ENCODE results near the gene DDX25. TPM values are rescaled to one million over a fixed set of nuclear protein-coding genes. Genes with fewer than 3 reads are reported as not detected.

The DDX25 gene
- total and polyA plus RNA-seq, 2 of the 8 experiments (the other 6 are each of a cell fraction or from before 2014, with no cell fraction given): 17.6 to 17.9 TPM

DNA sequence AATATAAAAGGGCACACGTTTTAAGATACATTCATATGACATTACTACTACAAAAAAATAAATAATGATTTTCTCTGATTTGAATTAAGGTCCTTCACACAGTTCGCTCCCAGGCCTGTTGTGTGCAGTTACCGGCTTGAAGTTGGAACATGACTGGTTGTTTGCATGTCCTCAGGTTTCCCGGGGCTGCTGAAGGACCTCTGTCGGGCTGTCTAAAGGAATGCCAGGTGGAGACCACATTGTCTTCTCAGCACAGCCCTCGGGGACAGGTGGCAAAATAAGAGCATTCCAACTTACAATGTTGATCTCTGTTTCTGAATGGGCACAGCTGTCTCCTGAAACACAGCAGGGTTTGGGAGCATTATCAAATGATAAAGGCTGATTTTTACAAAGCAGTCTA, 56.5 kb downstream of the DDX25 start (continued):
- no peak for TF ChIP-seq ATF2 (IDR thresholded peaks at IDR 0.05; ENCODE audit: low read length)
- TF ChIP-seq RNF2 (IDR thresholded peaks at IDR 0.05; ENCODE audit: borderline replicate concordance, low read depth, low read length, missing control alignments, poor library complexity, severe bottlenecking): no peak
- TF ChIP-seq, protein P1, sequence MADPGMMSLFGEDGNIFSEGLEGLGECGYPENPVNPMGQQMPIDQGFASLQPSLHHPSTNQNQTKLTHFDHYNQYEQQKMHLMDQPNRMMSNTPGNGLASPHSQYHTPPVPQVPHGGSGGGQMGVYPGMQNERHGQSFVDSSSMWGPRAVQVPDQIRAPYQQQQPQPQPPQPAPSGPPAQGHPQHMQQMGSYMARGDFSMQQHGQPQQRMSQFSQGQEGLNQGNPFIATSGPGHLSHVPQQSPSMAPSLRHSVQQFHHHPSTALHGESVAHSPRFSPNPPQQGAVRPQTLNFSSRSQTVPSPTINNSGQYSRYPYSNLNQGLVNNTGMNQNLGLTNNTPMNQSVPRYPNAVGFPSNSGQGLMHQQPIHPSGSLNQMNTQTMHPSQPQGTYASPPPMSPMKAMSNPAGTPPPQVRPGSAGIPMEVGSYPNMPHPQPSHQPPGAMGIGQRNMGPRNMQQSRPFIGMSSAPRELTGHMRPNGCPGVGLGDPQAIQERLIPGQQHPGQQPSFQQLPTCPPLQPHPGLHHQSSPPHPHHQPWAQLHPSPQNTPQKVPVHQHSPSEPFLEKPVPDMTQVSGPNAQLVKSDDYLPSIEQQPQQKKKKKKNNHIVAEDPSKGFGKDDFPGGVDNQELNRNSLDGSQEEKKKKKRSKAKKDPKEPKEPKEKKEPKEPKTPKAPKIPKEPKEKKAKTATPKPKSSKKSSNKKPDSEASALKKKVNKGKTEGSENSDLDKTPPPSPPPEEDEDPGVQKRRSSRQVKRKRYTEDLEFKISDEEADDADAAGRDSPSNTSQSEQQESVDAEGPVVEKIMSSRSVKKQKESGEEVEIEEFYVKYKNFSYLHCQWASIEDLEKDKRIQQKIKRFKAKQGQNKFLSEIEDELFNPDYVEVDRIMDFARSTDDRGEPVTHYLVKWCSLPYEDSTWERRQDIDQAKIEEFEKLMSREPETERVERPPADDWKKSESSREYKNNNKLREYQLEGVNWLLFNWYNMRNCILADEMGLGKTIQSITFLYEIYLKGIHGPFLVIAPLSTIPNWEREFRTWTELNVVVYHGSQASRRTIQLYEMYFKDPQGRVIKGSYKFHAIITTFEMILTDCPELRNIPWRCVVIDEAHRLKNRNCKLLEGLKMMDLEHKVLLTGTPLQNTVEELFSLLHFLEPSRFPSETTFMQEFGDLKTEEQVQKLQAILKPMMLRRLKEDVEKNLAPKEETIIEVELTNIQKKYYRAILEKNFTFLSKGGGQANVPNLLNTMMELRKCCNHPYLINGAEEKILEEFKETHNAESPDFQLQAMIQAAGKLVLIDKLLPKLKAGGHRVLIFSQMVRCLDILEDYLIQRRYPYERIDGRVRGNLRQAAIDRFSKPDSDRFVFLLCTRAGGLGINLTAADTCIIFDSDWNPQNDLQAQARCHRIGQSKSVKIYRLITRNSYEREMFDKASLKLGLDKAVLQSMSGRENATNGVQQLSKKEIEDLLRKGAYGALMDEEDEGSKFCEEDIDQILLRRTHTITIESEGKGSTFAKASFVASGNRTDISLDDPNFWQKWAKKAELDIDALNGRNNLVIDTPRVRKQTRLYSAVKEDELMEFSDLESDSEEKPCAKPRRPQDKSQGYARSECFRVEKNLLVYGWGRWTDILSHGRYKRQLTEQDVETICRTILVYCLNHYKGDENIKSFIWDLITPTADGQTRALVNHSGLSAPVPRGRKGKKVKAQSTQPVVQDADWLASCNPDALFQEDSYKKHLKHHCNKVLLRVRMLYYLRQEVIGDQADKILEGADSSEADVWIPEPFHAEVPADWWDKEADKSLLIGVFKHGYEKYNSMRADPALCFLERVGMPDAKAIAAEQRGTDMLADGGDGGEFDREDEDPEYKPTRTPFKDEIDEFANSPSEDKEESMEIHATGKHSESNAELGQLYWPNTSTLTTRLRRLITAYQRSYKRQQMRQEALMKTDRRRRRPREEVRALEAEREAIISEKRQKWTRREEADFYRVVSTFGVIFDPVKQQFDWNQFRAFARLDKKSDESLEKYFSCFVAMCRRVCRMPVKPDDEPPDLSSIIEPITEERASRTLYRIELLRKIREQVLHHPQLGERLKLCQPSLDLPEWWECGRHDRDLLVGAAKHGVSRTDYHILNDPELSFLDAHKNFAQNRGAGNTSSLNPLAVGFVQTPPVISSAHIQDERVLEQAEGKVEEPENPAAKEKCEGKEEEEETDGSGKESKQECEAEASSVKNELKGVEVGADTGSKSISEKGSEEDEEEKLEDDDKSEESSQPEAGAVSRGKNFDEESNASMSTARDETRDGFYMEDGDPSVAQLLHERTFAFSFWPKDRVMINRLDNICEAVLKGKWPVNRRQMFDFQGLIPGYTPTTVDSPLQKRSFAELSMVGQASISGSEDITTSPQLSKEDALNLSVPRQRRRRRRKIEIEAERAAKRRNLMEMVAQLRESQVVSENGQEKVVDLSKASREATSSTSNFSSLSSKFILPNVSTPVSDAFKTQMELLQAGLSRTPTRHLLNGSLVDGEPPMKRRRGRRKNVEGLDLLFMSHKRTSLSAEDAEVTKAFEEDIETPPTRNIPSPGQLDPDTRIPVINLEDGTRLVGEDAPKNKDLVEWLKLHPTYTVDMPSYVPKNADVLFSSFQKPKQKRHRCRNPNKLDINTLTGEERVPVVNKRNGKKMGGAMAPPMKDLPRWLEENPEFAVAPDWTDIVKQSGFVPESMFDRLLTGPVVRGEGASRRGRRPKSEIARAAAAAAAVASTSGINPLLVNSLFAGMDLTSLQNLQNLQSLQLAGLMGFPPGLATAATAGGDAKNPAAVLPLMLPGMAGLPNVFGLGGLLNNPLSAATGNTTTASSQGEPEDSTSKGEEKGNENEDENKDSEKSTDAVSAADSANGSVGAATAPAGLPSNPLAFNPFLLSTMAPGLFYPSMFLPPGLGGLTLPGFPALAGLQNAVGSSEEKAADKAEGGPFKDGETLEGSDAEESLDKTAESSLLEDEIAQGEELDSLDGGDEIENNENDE (IDR thresholded peaks at IDR 0.05; ENCODE audit: insufficient replicate concordance, low read length): no peak
- no peak for TF ChIP-seq RBBP5 (IDR thresholded peaks at IDR 0.05; ENCODE audit: borderline replicate concordance, low read depth, low read length)
- no peak for TF ChIP-seq KDM1A (IDR thresholded peaks at IDR 0.05; ENCODE audit: borderline replicate concordance, low read length)
- TF ChIP-seq PHF8 (conservative IDR thresholded peaks at IDR 0.05; ENCODE audit: low read depth, low read length): no peak
